Neutrophil (primary cell): Measurements from ENCODE around the gene PER2.

Source experiments
- H3K27ac ChIP-seq: fragments of 200-600 bp; sonication (generic); 2 replicates; pipeline ENCODE4 v1.5.1; 2016; ENCODE audit warnings: mild to moderate bottlenecking, moderate library complexity
- H3K27me3 ChIP-seq: fragments of 200-600 bp; sonication (generic); 2 replicates; pipeline ENCODE4 v1.6.0; 2016; ENCODE audit warnings: mild to moderate bottlenecking
- H3K36me3 ChIP-seq: fragments of 200-600 bp; sonication (generic); 2 replicates; pipeline ENCODE4 v1.5.1; 2017
- H3K4me1 ChIP-seq, 2 experiments: fragments of 200-600 bp in 1 of 2; sonication (generic) in 1 of 2; 1 replicate in 1 of 2; 2 replicates in 1 of 2; pipeline versions ENCODE4 v1.5.1 to v1.6.1; 2013 to 2016; ENCODE audit warnings: low read depth in 1 of 2, low read length in 1 of 2, mild to moderate bottlenecking in 1 of 2, moderate library complexity in 1 of 2; ENCODE audit not compliant: control insufficient read depth in 1 of 2, insufficient read depth in 1 of 2
- H3K4me3 ChIP-seq, 2 experiments: fragments of 200-600 bp in 1 of 2; sonication (generic) in 1 of 2; 1 replicate in 1 of 2; 2 replicates in 1 of 2; pipeline ENCODE4 v1.5.1; 2013 to 2016; ENCODE audit warnings: low read depth in 1 of 2, low read length in 1 of 2, mild to moderate bottlenecking in 1 of 2, moderate library complexity in 1 of 2
- H3K9me3 ChIP-seq: fragments of 200-600 bp; sonication (generic); 2 replicates; pipeline ENCODE4 v1.5.1; 2016
- TF ChIP-seq, protein P1 (sequence below): fragments of 200-600 bp; sonication (generic); IDR thresholded peaks from 2 replicates; pipeline ENCODE4 v1.5.1; 2016; ENCODE audit warnings: antibody characterized with exemption

PER2 gene

DNA sequence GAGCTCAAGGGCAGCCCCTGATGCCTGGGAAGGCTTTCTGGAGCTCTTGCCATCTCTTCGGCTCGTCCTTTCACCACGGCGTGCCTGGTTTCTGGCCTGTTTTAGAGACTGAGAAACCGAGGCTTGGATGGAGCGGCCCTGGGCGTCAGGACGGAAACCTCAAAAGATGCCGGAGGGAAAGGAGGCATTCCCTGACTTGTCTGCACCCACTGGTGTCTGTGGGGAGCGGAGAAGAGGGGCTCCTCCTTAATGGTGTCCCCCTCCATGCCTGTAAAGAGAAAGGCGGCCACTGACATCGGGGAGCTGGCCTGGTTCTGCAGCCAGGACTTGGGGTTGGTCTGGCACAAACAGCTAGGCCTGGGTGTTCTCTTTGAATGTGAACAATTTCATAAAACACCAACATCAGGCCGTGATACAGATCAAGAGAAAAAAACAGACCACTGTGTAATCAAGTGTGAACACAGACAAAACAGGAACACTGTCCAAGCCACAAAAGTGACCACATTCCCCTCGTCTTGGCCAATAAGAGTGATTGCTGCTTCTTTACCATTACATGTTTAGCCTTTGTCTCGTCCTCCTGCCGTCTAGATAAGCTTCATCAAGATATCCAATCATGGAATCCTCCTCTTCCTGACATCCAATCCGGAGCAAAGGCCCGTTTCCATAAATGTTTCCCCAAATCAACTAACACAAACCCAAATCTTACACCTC is 84.3 kb downstream of the PER2 start:
- H3K9me3 ChIP-seq: no peaks in the 10 kb centered on the region
- no peaks in the 10 kb centered on the region for H3K36me3 ChIP-seq
- H3K4me3 ChIP-seq: peak overlapping the region; percentile 75 to 83
- peak overlapping the region; percentile 93 for H3K27ac ChIP-seq
- TF ChIP-seq, protein P1, sequence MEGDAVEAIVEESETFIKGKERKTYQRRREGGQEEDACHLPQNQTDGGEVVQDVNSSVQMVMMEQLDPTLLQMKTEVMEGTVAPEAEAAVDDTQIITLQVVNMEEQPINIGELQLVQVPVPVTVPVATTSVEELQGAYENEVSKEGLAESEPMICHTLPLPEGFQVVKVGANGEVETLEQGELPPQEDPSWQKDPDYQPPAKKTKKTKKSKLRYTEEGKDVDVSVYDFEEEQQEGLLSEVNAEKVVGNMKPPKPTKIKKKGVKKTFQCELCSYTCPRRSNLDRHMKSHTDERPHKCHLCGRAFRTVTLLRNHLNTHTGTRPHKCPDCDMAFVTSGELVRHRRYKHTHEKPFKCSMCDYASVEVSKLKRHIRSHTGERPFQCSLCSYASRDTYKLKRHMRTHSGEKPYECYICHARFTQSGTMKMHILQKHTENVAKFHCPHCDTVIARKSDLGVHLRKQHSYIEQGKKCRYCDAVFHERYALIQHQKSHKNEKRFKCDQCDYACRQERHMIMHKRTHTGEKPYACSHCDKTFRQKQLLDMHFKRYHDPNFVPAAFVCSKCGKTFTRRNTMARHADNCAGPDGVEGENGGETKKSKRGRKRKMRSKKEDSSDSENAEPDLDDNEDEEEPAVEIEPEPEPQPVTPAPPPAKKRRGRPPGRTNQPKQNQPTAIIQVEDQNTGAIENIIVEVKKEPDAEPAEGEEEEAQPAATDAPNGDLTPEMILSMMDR: no peak
- H3K27me3 ChIP-seq: peaks cover 19% of the 10 kb centered on the region
- H3K4me1 ChIP-seq: peaks cover 27 to 32% of the 10 kb centered on the region in 2 experiments

DNA sequence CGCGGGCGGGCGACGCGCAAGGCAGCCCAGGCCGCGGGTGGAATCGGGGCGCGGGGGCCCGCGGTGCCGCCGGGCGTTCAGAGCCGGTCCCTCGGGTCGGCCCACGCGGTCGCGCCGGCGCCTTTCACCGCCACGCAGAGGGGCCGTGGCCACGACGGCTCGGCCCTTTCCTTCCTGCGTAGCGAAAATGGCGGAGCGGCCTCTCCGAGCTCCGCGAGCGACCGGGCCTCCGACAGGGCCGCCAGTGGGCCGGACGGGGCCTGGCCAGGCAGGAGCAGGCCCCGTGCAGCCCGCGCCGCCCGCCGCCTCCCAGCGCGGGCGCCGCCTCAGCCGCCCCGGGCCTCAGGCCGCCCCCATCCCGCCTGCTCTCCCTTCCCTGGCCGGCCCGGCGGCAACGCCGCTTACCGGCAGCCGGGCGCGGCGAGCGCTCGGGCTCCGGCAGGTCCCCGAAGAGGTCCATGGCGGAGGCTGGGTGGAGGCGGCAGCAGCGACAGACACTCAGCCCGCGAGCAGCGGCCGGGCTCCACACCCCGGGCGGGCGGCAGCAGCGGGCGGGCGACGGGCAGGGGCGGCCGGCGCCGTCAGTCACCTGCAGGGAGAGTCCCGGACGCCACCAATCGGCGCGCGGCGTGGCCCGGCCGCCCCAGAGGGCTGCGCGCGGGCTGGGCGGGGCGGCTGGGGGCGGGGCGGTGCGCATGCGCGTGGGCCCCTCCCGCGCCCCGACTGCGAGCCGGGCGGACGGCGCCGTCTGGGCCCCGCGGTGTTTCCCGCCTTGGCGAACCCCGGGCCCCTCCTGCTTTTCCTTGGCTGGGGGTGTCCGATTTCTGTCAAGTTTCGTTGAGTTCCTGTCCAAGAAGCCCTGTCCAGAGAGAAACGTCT is 85.1 kb downstream of the PER2 start, which contains the start of gene ILKAP:
TSS of gene ILKAP (minus strand) at position 602 of the 879 bp plus-strand sequence. CDS start at position 460, 142 bp downstream.
- Histone ChIP-seq H3K4me1 (peaks cover 27 to 32% of the 10 kb centered on the region in 2 experiments), H3K4me3 (peak within 1 kb of the TSS; percentile 75 to 83), H3K27ac (peak within 1 kb of the TSS; percentile 93), H3K36me3 (no peaks in the 10 kb centered on the region), H3K27me3 (peaks cover 11% of the 10 kb centered on the region), H3K9me3 (no peaks in the 10 kb centered on the region)
- TF ChIP-seq, protein P1: peak; percentile 33

DNA sequence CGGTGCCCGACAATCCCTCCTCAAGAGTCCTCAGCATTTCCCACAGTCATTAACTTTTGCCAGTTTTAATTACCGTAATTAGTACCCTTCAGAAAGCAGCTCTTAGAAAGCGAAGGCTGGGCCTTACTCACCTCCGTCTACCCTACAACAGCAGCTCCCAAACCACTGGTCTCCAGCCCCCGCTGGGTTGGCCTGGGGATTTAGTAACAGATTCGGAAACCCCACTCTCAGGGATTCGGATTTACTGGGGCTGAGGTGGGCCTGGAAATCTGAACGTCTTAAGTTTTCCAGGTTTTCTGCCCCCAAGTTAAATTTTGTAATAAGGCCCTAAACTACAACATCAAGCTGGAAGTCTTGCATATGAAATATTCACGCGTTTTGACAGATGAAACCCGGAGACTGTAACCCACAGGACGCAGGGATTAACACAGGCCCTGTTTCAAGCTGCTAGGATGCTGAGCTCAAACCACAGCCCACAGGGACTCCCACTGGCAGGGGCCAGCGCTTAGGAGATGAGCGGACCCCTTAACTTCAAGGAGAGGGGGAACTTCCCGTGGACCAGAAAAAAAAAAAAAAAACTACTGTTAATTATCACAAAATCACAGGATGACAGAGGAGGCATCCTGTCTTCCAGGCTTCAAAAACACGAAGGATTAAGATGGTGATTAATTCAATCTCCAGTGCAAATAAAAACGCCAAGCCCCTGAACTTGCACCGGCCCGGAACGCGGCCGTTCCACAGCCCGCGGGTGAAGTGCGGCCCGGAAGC is 85.9 kb downstream of the PER2 start:
- peaks cover 27 to 32% of the 10 kb centered on the region in 2 experiments for H3K4me1 ChIP-seq
- no peaks in the 10 kb centered on the region for H3K9me3 ChIP-seq
- peak overlapping the region; percentile 93 for H3K27ac ChIP-seq
- H3K36me3 ChIP-seq: no peaks in the 10 kb centered on the region
- TF ChIP-seq, protein P1: no peak
- peaks cover 4% of the 10 kb centered on the region for H3K27me3 ChIP-seq
- H3K4me3 ChIP-seq: peak overlapping the region; percentile 75 to 83
